ENCODE data around the gene NPY. TPM values are rescaled to one million over a fixed set of nuclear protein-coding genes. Genes with fewer than 3 reads are reported as not detected.

Gene NPY
- total RNA-seq, 6 donors from 2014 or later, result 3.6 TPM; not detected in 5

GRCh38 chr7:24319209-24319608 lies 35.2 kb downstream of the NPY start:
- no peak overlapping the region for H3K4me3 ChIP-seq
- no peak overlapping the region for H3K27ac ChIP-seq
- no peaks in the 10 kb centered on the region for H3K27me3 ChIP-seq
- H3K36me3 ChIP-seq, result no peaks in the 10 kb centered on the region
- DNase-seq, result no peak
- no peak for ATAC-seq (ENCODE audit: low FRiP score in 2 of 2)
- peaks cover 0 to 3% (median 0%) of the 10 kb centered on the region in 4 donors for H3K4me1 ChIP-seq
- TF ChIP-seq, protein P1, sequence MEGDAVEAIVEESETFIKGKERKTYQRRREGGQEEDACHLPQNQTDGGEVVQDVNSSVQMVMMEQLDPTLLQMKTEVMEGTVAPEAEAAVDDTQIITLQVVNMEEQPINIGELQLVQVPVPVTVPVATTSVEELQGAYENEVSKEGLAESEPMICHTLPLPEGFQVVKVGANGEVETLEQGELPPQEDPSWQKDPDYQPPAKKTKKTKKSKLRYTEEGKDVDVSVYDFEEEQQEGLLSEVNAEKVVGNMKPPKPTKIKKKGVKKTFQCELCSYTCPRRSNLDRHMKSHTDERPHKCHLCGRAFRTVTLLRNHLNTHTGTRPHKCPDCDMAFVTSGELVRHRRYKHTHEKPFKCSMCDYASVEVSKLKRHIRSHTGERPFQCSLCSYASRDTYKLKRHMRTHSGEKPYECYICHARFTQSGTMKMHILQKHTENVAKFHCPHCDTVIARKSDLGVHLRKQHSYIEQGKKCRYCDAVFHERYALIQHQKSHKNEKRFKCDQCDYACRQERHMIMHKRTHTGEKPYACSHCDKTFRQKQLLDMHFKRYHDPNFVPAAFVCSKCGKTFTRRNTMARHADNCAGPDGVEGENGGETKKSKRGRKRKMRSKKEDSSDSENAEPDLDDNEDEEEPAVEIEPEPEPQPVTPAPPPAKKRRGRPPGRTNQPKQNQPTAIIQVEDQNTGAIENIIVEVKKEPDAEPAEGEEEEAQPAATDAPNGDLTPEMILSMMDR (IDR thresholded peaks at IDR 0.05), result no peak
- TF ChIP-seq POLR2AphosphoS5 (IDR thresholded peaks at IDR 0.05) (no peak), EP300 (IDR thresholded peaks at IDR 0.05) (no peak), POLR2A (IDR thresholded peaks at IDR 0.05) (no peak)
- H3K9me3 ChIP-seq, result no peaks in the 10 kb centered on the region

DNA sequence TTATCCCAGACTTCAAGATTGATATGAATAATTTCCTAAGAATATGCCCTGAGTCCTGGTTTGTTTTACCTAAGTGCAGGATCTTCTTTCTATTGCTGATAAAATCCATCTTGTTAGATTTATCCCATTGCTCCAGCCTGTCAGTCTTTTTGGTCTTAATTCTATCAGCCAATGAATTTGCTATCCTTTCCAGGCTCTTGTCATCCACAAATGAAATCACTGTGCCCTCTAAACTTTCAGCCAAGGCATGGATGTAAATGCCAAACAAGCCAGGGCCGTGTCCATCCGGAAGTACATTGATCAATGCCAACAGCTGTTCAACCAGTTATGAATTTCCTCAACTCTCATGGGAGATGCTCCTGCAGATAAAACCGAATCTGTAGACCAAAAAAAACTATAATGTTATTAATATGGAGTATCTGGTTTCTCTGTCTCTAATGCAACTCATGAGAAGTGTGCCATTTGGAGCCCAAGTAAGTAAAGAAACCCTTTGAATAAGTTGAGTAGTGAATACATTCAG lies 40.0 kb downstream of the NPY start:
- Histone ChIP-seq H3K4me1 (peaks cover 0 to 4% (median 0%) of the 10 kb centered on the region in 4 donors), H3K36me3 (no peaks in the 10 kb centered on the region), H3K27ac (no peak overlapping the region), H3K4me3 (no peak overlapping the region), H3K27me3 (no peaks in the 10 kb centered on the region), H3K9me3 (no peaks in the 10 kb centered on the region)
- TF ChIP-seq, protein P1 (IDR thresholded peaks at IDR 0.05), result no peak
- TF ChIP-seq POLR2A (IDR thresholded peaks at IDR 0.05), result no peak
- no peak for TF ChIP-seq EP300 (IDR thresholded peaks at IDR 0.05)
- 64 to 78% methylated on average over 3 of the region's 3 CpGs for WGBS, 2 donors
- ATAC-seq (ENCODE audit: low FRiP score in 2 of 2) (no peak), DNase-seq (no peak)

DNA sequence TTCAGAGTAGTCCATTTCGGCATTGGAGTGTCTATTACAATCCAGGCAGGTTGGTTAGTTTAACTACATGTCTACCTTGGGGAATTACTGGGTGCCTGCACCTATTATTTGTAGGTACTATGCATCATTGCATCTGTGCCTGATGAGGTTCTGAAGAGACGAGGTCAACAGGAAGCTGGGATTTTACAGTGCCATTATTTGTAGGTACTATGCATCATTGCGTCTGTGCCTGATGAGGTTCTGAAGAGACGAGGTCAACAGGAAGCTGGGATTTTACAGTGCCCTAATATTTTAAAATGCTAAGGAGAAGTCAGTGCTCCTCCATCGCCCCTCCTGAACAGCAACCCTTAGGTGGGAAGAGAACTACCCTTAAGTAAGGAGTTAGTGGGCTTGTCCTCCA lies 41.7 kb downstream of the NPY start:
- ATAC-seq (ENCODE audit: low FRiP score in 2 of 2) (no peak), DNase-seq (no peak)
- Histone ChIP-seq H3K9me3 (no peaks in the 10 kb centered on the region), H3K27ac (no peak overlapping the region), H3K27me3 (no peaks in the 10 kb centered on the region), H3K4me3 (no peak overlapping the region), H3K36me3 (no peaks in the 10 kb centered on the region), H3K4me1 (peaks cover 0 to 4% (median 0%) of the 10 kb centered on the region in 4 donors)
- WGBS, 2 donors, result 80 to 83% methylated on average over 5 of the region's 5 CpGs
- TF ChIP-seq POLR2AphosphoS5 (IDR thresholded peaks at IDR 0.05) (no peak), POLR2A (IDR thresholded peaks at IDR 0.05) (no peak)

- no peak for TF ChIP-seq POLR2AphosphoS5 (IDR thresholded peaks at IDR 0.05)
- peak in 1 of 4 donors; percentile 22 for TF ChIP-seq EP300 (IDR thresholded peaks at IDR 0.05)
- no peak for TF ChIP-seq POLR2A (IDR thresholded peaks at IDR 0.05)
- TF ChIP-seq, protein P1 (IDR thresholded peaks at IDR 0.05), result no peak
- Histone ChIP-seq H3K27ac (peak overlapping the region in 1 of 4 donors; percentile 53), H3K9me3 (no peaks in the 10 kb centered on the region), H3K4me1 (peaks cover 0 to 4% (median 0%) of the 10 kb centered on the region in 4 donors), H3K4me3 (no peak overlapping the region), H3K27me3 (no peaks in the 10 kb centered on the region), H3K36me3 (no peaks in the 10 kb centered on the region)
- peak; percentile 19 to 63 for ATAC-seq (ENCODE audit: low FRiP score in 2 of 2)
- WGBS, 2 donors, result 44 to 51% methylated on average over 5 of the region's 5 CpGs
- peak in 1 of 2 donors; percentile 69 for DNase-seq
Observed at GRCh38 chr7:24328050-24328449, 44.1 kb downstream of the NPY start.

GRCh38 chr7:24328894-24329293 lies 44.9 kb downstream of the NPY start:
- TF ChIP-seq, protein P1 (IDR thresholded peaks at IDR 0.05), result no peak
- TF ChIP-seq POLR2A (IDR thresholded peaks at IDR 0.05), result no peak
- TF ChIP-seq POLR2AphosphoS5 (IDR thresholded peaks at IDR 0.05), result no peak
- no peak for TF ChIP-seq EP300 (IDR thresholded peaks at IDR 0.05)
- ATAC-seq (ENCODE audit: low FRiP score in 2 of 2) (no peak), DNase-seq (no peak)
- no peaks in the 10 kb centered on the region for H3K9me3 ChIP-seq
- H3K27ac ChIP-seq, result peak overlapping the region in 1 of 4 donors; percentile 53
- H3K4me1 ChIP-seq, result peaks cover 0 to 4% (median 0%) of the 10 kb centered on the region in 4 donors
- WGBS, 2 donors, result 83 to 88% methylated on average over 2 of the region's 2 CpGs
- H3K36me3 ChIP-seq, result no peaks in the 10 kb centered on the region
- H3K4me3 ChIP-seq, result no peak overlapping the region
- H3K27me3 ChIP-seq, result no peaks in the 10 kb centered on the region

Measured in upper lobe of left lung (tissue), 6 donors.